SJCRH30 (cell line): ENCODE measurements around the gene KCNQ1OT1. TPM values are rescaled to one million over a fixed set of nuclear protein-coding genes. Genes with fewer than 3 reads are reported as not detected.

ENCODE experiments used
- DNase-seq, 2 experiments: peaks; one replicate each; pipeline ENCODE4 v3.0.0-alpha.2; 2015 to 2020
- H3K27ac ChIP-seq: fragments of 250-450 bp; sonication (Bioruptor Pico); 2 replicates; pipeline ENCODE4 v1.5.1; 2020; ENCODE audit warnings: mild to moderate bottlenecking, moderate library complexity
- H3K27me3 ChIP-seq: fragments of 250-450 bp; sonication (Bioruptor Pico); 2 replicates; pipeline ENCODE4 v1.5.1; 2020; ENCODE audit warnings: mild to moderate bottlenecking, moderate library complexity
- H3K36me3 ChIP-seq: fragments of 250-450 bp; sonication (Bioruptor Pico); 2 replicates; pipeline ENCODE4 v1.5.1; 2020; ENCODE audit warnings: mild to moderate bottlenecking, moderate library complexity
- H3K4me1 ChIP-seq: fragments of 250-450 bp; sonication (Bioruptor Pico); 2 replicates; pipeline ENCODE4 v1.5.1; 2020; ENCODE audit warnings: mild to moderate bottlenecking, moderate library complexity
- H3K4me3 ChIP-seq: fragments of 250-450 bp; sonication (Bioruptor Pico); 2 replicates; pipeline ENCODE4 v1.5.1; 2020; ENCODE audit warnings: mild to moderate bottlenecking, moderate library complexity
- H3K9me3 ChIP-seq: fragments of 250-450 bp; sonication (Bioruptor Pico); replicated peaks from 2 replicates; pipeline ENCODE4 v1.5.1; 2020; ENCODE audit warnings: mild to moderate bottlenecking, moderate library complexity
- total RNA-seq: library from RNA; depleted of rRNA; stranded (reverse); fragments of >200 nt; shearing (Covaris generic); gene quantifications from 2 replicates; pipeline ENCODE4 v1.2.3, GENCODE V29; 2014

The KCNQ1OT1 gene
- total RNA-seq, 1 experiment from 2014 or later: 12.3 TPM

- no peak for DNase-seq
- peaks cover 5% of the 10 kb centered on the region; the same call in 1 of the 2 replicates for H3K9me3 ChIP-seq
- H3K36me3 ChIP-seq: no peaks in the 10 kb centered on the region
- no peaks in the 10 kb centered on the region for H3K27me3 ChIP-seq
- H3K4me1 ChIP-seq: peaks cover 2% of the 10 kb centered on the region
- H3K4me3 ChIP-seq: no peak overlapping the region
- no peak overlapping the region for H3K27ac ChIP-seq
Measured at GRCh38 chr11:2569731-2570210, 130.0 kb downstream of the KCNQ1OT1 start.

- no peaks in the 10 kb centered on the region for H3K36me3 ChIP-seq
- no peak overlapping the region for H3K27ac ChIP-seq
- H3K27me3 ChIP-seq: no peaks in the 10 kb centered on the region
- no peak overlapping the region for H3K4me3 ChIP-seq
- H3K9me3 ChIP-seq: peaks cover 5% of the 10 kb centered on the region; the same call in 1 of the 2 replicates
- H3K4me1 ChIP-seq: no peaks in the 10 kb centered on the region
- peak in 1 of 2 experiments; percentile 22 for DNase-seq
Measured at GRCh38 chr11:2569321-2569721, 130.5 kb downstream of the KCNQ1OT1 start.

GRCh38 chr11:2567026-2567671, 132.6 kb downstream of the KCNQ1OT1 start:
- Histone ChIP-seq H3K4me3 (no peak overlapping the region), H3K27me3 (no peaks in the 10 kb centered on the region), H3K9me3 (peaks cover 5% of the 10 kb centered on the region; the same call in 1 of the 2 replicates), H3K36me3 (no peaks in the 10 kb centered on the region), H3K27ac (no peak overlapping the region), H3K4me1 (peaks cover 16% of the 10 kb centered on the region)
- no peak for DNase-seq

- H3K27me3 ChIP-seq: no peaks in the 10 kb centered on the region
- peaks cover 5% of the 10 kb centered on the region; the same call in 1 of the 2 replicates for H3K9me3 ChIP-seq
- H3K36me3 ChIP-seq: no peaks in the 10 kb centered on the region
- H3K27ac ChIP-seq: no peak overlapping the region
- H3K4me1 ChIP-seq: peaks cover 21% of the 10 kb centered on the region
- DNase-seq: no peak
- H3K4me3 ChIP-seq: no peak overlapping the region
Measured at GRCh38 chr11:2566223-2567025, 133.4 kb downstream of the KCNQ1OT1 start.

GRCh38 chr11:2565447-2566222, 134.2 kb downstream of the KCNQ1OT1 start:
- H3K4me1 ChIP-seq: peaks cover 25% of the 10 kb centered on the region
- H3K9me3 ChIP-seq: peaks cover under 1% of the 10 kb centered on the region; the same call in 1 of the 2 replicates
- no peak for DNase-seq
- H3K4me3 ChIP-seq: no peak overlapping the region
- no peak overlapping the region for H3K27ac ChIP-seq
- no peaks in the 10 kb centered on the region for H3K27me3 ChIP-seq
- H3K36me3 ChIP-seq: no peaks in the 10 kb centered on the region

GRCh38 chr11:2564588-2565425, 135.0 kb downstream of the KCNQ1OT1 start:
- H3K9me3 ChIP-seq: no peaks in the 10 kb centered on the region
- no peak for DNase-seq
- H3K36me3 ChIP-seq: no peaks in the 10 kb centered on the region
- H3K27me3 ChIP-seq: no peaks in the 10 kb centered on the region
- peaks cover 26% of the 10 kb centered on the region for H3K4me1 ChIP-seq
- no peak overlapping the region for H3K27ac ChIP-seq
- H3K4me3 ChIP-seq: no peak overlapping the region

GRCh38 chr11:2564008-2564530, 135.7 kb downstream of the KCNQ1OT1 start:
- Histone ChIP-seq H3K4me3 (no peak overlapping the region), H3K36me3 (no peaks in the 10 kb centered on the region), H3K4me1 (peaks cover 33% of the 10 kb centered on the region), H3K27me3 (no peaks in the 10 kb centered on the region), H3K9me3 (no peaks in the 10 kb centered on the region), H3K27ac (no peak overlapping the region)
- no peak for DNase-seq

- H3K36me3 ChIP-seq: no peaks in the 10 kb centered on the region
- no peaks in the 10 kb centered on the region for H3K9me3 ChIP-seq
- no peak for DNase-seq
- H3K27ac ChIP-seq: peak overlapping the region; percentile 95
- H3K27me3 ChIP-seq: no peaks in the 10 kb centered on the region
- no peak overlapping the region for H3K4me3 ChIP-seq
- peaks cover 37% of the 10 kb centered on the region for H3K4me1 ChIP-seq
Measured at GRCh38 chr11:2563213-2564007, 136.4 kb downstream of the KCNQ1OT1 start.

GRCh38 chr11:2562890-2563212, 136.9 kb downstream of the KCNQ1OT1 start:
- H3K9me3 ChIP-seq: no peaks in the 10 kb centered on the region
- peak overlapping the region; percentile 95 for H3K27ac ChIP-seq
- no peak overlapping the region for H3K4me3 ChIP-seq
- DNase-seq: no peak
- peaks cover 37% of the 10 kb centered on the region for H3K4me1 ChIP-seq
- H3K27me3 ChIP-seq: no peaks in the 10 kb centered on the region
- H3K36me3 ChIP-seq: no peaks in the 10 kb centered on the region

GRCh38 chr11:2561696-2562581, 137.9 kb downstream of the KCNQ1OT1 start:
- Histone ChIP-seq H3K4me1 (peaks cover 37% of the 10 kb centered on the region), H3K4me3 (no peak overlapping the region), H3K27me3 (no peaks in the 10 kb centered on the region), H3K27ac (peak overlapping the region; percentile 95), H3K9me3 (no peaks in the 10 kb centered on the region; the same call in 1 of the 2 replicates), H3K36me3 (no peaks in the 10 kb centered on the region)
- DNase-seq: peak; percentile 96 to 97

GRCh38 chr11:2559527-2560311, 140.1 kb downstream of the KCNQ1OT1 start:
- H3K36me3 ChIP-seq: no peaks in the 10 kb centered on the region
- peaks cover 47% of the 10 kb centered on the region for H3K4me1 ChIP-seq
- H3K27me3 ChIP-seq: no peaks in the 10 kb centered on the region
- peak in 1 of 2 experiments; percentile 76 for DNase-seq
- no peaks in the 10 kb centered on the region; the same call in 1 of the 2 replicates for H3K9me3 ChIP-seq
- peak overlapping the region; percentile 56 for H3K27ac ChIP-seq
- H3K4me3 ChIP-seq: no peak overlapping the region
